ENCODE results near the gene UBE2F.
"Not testable (repeated sequence)": the region's sequence is repeated elsewhere in the genome, so short reads cannot be mapped to it uniquely, and the experiment has no call there.

UBE2F gene

GRCh38 chr2:238022594-238023157 lies 55.9 kb downstream of the UBE2F start:
- no peak for DNase-seq

DNA sequence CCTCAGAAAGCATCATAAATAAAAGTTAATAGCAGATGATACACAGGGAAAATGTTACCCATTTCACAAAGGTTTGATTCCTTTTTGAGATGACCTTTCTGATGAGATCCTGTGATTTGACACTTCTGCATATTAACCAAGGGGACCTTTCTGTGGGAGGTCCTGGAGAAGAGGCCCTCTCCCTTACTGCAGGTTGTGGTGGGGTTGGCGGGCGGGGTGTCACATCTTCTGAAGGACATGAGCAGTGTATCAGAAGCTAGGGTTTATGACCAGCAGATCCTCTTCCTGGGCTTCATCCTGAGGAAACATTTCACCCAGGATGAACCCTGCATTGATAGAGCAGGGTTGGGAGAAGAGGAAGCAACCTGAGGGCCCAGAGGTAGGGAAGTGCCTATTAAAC lies 56.8 kb downstream of the UBE2F start:
- no peak for DNase-seq

- DNase-seq = no peak
Observed at GRCh38 chr2:238024986-238025385, 58.2 kb downstream of the UBE2F start.

GRCh38 chr2:238025741-238026360 lies 59.0 kb downstream of the UBE2F start:
- no peak for DNase-seq

DNA sequence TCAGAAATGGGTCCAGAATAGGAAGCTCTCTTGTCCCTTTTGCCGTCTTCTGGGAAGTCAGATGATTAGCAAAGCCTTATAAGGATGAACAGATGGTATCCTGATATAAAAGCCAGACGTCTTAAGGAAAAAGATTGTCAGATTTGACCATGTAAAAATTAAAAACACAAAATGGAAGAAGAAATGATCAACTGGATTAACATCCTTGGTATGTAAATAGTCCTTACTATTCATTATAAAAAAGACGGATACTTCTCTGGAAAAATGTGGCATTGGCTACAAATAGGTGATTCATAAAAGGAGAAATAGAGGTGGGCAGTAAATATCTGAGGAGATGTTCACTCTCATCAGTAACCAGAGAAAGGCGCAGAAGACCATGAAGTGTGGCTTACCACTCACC lies 60.2 kb downstream of the UBE2F start:
- DNase-seq = no peak

DNA sequence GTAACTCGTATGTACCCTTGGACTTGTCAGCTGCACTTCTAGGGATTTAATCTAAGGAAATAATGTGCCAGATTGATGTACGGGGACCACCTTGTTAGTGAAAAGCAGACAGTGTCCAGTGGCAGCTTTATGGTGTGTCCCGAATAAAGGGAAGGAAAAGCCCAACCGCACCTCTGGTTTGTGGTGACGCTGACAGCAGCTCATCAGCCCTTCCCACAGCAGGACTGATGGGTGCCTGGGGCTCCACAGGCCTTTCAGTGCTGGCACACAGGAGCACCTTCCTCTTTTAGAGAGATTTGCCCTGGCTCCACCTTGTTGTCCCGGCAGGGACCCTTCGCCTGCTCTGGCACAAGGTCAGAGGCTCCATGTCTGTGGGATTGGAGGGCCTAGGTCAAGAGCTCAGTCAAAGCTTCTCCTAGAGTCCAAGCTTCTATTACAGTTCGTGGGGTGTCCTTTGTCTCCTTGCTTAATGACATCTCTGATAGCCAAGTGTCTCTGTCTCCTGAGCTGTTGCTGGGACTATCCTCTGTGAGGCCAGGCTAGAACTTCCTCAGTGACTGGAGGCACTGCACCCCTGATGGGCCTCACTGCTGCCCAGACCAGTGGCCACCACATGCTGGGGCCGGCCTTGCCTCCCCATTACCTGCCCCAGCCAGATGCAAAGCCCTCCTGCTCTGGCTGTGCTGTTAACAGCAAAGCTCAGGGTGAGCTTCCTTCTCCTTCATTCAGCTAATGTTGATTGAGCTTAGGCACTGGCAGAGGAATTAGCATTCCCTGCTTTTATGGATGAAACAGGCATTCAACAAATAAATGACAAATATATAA lies 61.0 kb downstream of the UBE2F start:
- no peak for DNase-seq

DNA sequence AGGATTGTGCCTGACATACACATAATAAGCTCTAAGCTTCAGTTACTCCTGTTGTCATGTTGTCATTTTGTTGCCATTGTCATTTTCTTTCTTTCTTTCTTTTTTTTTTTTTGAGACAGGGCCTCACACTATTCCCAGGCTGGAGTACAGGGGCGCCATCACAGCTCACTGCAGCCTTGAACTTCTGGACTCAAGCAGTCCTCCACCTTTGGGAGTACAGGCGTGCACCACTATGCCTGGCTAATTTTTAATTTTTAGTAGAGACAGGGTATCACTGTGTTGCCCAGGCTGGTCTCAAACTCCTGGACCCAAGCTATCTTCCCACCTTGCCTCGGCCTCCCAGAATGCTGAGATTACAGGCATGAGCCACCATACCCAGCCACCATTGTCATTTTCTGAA lies 63.0 kb downstream of the UBE2F start:
- no peak for DNase-seq

DNA sequence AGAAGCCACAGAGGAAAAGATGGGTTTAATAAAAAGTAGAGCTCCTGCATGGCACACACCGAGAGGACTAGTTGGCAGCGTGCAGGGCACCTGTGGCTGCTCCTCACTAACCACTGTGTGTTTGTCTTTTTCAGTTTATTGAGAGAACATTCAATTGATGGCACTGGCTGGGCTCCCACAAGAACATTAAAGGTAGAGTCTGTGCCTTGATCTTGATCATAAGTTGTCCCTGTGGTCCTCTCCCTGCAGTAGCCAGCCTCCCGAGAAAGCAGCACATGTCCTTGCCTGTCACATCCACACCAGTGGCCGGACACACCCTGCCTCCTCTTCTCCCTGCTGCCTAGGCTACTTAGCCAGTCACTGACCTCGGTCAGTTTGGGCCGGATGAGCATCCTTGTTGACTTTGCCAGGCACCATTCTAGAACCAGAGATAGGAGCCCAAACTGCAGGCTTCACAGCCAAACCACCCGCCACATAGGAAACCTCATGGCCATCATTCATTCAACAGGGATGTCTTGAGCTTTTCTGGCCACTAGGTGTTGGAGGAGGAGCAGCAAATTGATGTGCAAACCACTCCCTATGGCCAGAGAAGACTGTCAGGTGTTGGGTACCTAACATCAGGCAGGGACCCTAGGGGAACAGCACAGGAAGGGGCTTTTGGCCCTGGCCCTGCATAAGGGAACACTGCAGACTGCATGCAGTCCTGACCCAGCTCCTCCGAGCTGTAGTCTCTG lies 63.8 kb downstream of the UBE2F start:
- no peak for DNase-seq

DNA sequence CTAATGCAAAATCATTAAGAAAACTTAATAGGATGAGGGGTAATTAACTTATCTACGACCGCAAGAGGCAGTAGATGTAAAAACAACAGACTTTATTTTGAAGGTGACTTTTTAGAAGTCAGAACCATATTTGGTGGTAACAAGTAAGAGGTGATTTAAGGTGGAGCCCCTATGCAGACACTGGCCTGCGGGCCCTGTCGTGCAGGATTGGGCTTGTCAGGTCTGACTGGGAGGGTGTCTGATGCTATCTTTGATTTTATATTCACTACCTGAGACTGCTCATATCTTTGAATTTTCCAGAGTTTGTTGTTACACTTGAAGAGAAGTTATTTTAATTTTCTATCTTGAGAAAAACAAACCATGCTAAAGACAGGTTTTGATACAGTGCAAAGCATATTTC lies 64.9 kb downstream of the UBE2F start:
- DNase-seq = no peak

- DNase-seq = no peak
Observed at GRCh38 chr2:238032755-238033337, 66.0 kb downstream of the UBE2F start.

DNA sequence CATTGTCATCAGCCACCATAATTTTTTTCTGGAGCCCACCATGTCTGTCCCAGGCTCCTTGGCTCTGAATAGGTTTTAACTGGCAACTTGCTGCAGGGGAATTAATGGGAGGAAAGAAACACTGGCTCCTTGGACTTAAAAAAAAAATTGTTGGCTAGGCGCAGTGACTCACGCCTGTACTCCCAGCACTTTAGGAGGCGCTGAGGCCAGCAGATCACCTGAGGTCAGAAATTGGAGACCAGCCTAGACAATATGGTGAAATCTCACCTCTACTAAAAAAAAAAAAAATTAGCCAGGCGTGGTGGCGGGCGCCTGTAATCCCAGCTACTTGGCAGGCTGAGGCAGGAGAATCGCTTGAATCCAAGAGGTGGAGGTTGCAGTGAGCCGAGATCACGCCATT lies 67.2 kb downstream of the UBE2F start:
- not testable (repeated sequence) for DNase-seq

DNA sequence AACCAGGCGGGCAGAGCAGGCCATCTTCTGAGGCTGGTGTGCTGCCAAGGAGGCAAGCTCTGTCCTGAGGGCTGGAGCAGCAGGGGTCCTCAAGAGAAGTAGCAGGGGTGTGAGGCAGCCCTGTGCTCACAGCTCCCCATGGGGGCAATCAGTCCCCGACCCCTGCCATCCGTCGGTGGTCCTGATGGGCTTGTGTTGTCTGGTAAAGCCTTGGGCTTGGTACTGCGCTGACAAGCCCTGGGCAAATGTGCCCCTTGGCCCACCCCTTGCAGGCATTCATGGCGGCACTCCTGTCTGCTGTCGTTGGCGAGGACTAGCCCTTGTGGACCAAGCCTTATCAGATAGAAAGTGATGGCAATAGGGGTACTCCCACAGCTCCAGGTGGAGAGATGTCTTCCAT lies 71.4 kb downstream of the UBE2F start:
- DNase-seq = no peak

GRCh38 chr2:238039151-238039550 lies 72.3 kb downstream of the UBE2F start:
- no peak for DNase-seq

GRCh38 chr2:238039985-238040384 lies 73.2 kb downstream of the UBE2F start:
- no peak for DNase-seq

DNA sequence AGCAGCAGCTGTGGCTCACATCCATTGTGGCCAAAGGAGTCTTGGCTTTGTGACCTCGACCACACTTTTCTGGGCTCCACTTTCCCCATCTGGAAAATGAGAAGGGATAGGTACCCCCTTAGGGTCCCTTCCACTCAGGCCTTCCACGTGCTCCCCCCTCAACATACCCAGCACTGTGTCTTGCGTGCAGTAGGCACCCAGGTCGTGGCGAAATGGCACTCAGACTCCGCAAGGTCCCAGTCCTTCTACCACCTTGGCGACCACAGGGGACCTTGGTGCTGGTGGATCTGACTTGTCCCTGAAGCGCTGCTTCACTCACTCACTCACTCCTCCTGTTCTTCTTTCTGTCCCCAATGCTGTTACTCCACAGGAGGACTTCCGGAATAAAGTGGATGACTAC lies 74.1 kb downstream of the UBE2F start:
- no peak for DNase-seq

DNA sequence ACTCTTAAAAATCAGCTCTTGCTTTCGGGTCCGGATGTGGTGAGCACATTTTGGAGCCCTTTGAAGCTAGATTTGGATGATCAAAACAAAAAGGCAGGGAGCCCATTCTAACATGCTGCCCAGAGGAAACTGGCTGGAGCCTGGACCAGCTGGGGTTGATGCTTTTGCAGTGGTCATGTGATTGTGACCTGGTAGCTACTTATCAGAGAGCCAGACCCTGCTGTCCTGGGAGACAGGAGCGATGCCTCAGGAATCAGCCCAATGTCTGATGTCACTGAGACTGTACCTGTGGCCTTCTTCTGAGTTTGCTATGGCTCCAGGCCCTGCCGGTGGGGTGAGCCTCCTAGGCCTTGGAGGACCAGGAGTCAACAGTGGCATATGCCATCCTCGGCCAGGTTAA lies 75.3 kb downstream of the UBE2F start:
- no peak for DNase-seq

DNA sequence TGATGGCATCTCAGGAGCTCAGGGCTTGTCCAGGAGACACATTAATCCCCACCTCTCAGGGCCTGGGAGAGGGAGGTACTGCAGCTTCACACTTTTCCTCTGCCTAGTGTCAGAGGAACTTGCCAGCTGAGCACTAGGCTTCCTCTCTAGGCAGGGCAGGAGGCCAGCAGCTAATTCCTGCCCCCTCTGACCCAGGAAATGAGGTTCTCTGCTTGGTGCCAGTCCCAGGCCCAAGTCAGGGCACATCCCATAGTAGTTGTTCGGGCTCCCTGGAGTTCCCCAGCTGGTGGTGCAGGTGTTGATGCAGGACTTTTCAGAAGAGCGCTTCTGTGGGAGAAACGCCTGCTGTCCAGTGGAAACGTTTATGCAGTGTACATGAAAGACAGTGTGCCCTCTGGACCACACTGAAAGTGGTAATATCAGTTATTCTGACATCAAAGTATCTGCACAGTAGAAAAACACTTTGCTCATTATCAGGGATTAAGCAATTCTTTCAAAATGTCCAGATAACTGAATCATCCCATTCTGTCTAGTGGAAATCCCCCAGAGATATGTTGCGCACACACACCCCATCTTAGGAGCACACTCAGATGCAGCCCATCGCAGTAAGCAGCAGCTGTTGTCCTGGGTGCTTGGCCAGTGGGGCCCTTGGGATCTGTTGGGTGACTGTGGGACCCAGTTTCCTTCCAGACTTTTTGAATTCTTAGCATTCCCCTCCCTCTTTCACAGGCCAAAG lies 76.2 kb downstream of the UBE2F start:
- no peak for DNase-seq

GRCh38 chr2:238043851-238044250 lies 77.0 kb downstream of the UBE2F start:
- DNase-seq = no peak

DNA sequence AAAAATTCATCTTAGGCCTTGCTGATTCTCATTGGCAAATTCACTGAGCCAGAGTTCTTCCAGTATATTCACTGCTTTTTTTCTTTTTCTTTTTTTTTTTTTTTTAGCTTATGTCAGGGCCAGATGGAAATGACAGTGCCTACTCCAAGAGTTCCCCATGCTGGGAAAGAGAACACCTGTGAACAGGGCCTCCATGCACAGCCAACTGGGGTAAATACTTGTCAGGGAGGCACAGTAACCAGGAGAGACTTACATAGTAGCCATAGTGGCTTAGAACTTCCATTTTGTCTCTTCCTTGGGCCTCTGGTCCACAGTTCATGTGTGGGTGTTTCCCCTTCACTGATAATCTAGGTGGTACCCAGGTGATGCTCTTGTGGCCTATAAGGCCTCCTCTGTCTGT lies 78.8 kb downstream of the UBE2F start:
- DNase-seq = no peak

GRCh38 chr2:238046725-238047270 lies 80.0 kb downstream of the UBE2F start:
- no peak for DNase-seq

- DNase-seq = no peak
Observed at GRCh38 chr2:238053191-238053776, 86.5 kb downstream of the UBE2F start.

DNA sequence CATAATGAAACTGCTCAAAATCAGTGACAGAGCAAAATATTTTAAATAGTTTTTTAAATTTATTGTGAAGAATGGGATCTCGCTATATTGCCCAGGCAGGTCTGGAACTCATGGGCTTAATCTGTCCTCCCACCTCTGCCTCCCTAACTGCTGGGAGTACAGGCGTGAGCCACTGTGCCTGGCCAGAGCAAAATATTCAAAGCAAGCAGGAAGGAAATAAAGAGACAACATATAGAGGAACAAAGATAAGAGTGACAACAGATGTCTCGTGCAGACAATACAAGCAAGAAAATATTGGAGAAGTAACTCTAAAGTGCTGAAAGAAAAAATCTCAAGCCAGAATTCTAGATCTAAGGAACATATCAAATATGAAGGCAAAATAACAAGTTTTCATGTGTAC lies 89.0 kb downstream of the UBE2F start:
- no peak for DNase-seq
